Psoas muscle (tissue), 8 donors: ENCODE measurements around the gene XIRP2. TPM values are rescaled to one million over a fixed set of nuclear protein-coding genes. Genes with fewer than 3 reads are reported as not detected.

Experiments
- ATAC-seq, 4 donors: fragments of 200-7000 bp; cut with Tn5 transposase; one replicate each; pipeline ENCODE4 v1.9.1; 2020; ENCODE audit warnings: moderate library complexity in 3 of 4, mild to moderate bottlenecking in 2 of 4
- DNase-seq, 2 donors: peaks; one replicate each; pipeline ENCODE4 v3.0.0-alpha.2; 2020
- H3K27ac ChIP-seq: fragments of 200-600 bp; one replicate; pipeline ENCODE4 v1.8.0; 2022
- H3K27me3 ChIP-seq, 3 donors: fragments of 200-600 bp in 1 of 3; one replicate each; pipeline versions ENCODE4 v1.6.1 to v1.8.0; 2013 to 2022; ENCODE audit warnings: low read length in 2 of 3, mild to moderate bottlenecking in 2 of 3, moderate library complexity in 1 of 3; ENCODE audit not compliant: insufficient read depth in 3 of 3
- H3K36me3 ChIP-seq, 2 donors: fragments of 200-600 bp in 1 of 2; one replicate each; pipeline versions ENCODE4 v1.6.1 to v1.8.0; 2013 to 2022; ENCODE audit warnings: low read depth in 1 of 2, mild to moderate bottlenecking in 1 of 2, moderate library complexity in 1 of 2; ENCODE audit not compliant: insufficient read depth in 1 of 2
- H3K4me1 ChIP-seq: fragments of 200-600 bp; one replicate; pipeline ENCODE4 v1.8.0; 2022
- H3K4me3 ChIP-seq: fragments of 200-600 bp; one replicate; pipeline ENCODE4 v1.8.0; 2022; ENCODE audit warnings: mild to moderate bottlenecking
- H3K9me3 ChIP-seq: fragments of 200-600 bp; one replicate; pipeline ENCODE4 v1.8.0; 2022
- CTCF ChIP-seq: fragments of 200-600 bp; IDR thresholded peaks from one replicate; pipeline ENCODE4 v1.8.0; 2022; ENCODE audit warnings: antibody characterized with exemption
- WGBS, 3 donors: extraction: QIAGEN DNeasy Blood & Tissue Kit; methylation state at CpG; one replicate each; pipeline versions ENCODE4 v1.1.6 to v1.1.7; 2013; 5-methylcytosine and 5-hydroxymethylcytosine counted together
- intact Hi-C, 2 donors: fragments of 100-400 bp; cut with DNase I; formaldehyde crosslinking; loops; one replicate each; pipeline versions ENCODE4 v1.11.0 to v1.14.2; 2022
- polyA plus RNA-seq, 3 donors: library from polyadenylated mRNA; stranded (reverse); fragments of 200-250 nt; gene quantifications; one replicate each; pipeline ENCODE4 v1.2.3, GENCODE V29; 2013
- total RNA-seq, 4 donors: library from RNA; stranded (reverse); fragmentation: NEBNext Ultra II Directional in 2 of 4; extraction: Animal tissue kit (Norgen Biotek cat#: 25700) in 2 of 4; gene quantifications; one replicate each; pipeline versions ENCODE4 v1.2.1 to v1.2.4, GENCODE V29; 2021 to 2023
- donor health status: healthy with polysubstance abuse.
- donor health status: DM: no; HTN: no; CAD: no; lungs with moderate emphysema.
- donor health status: Bipolar disorder and iron deficiency.
- donor health status: healthy.
- donor health status: DM: yes; HTN: yes; CAD: no.
- donor health status: DM: no; HTN: no; CAD: no.
- donor health status: DM: no; HTN: no; CAD: no.
- donor health status: DM: yes; HTN: yes; CAD: no.

XIRP2 gene
- total and polyA plus RNA-seq, 7 donors: 355 to 8,701 (median 2,071) TPM

- Histone ChIP-seq H3K27ac (no peak overlapping the region), H3K9me3 (no peaks in the 10 kb centered on the region), H3K27me3 (no peaks in the 10 kb centered on the region), H3K4me1 (no peaks in the 10 kb centered on the region), H3K4me3 (no peak overlapping the region), H3K36me3 (peaks cover 6 to 100% of the 10 kb centered on the region in 2 donors)
- WGBS, 3 donors: 79 to 92% (median 81%) methylated on average over 4 of the region's 4 CpGs
- intact Hi-C loops: no loop called here
- no peak for TF ChIP-seq CTCF
- DNase-seq: no peak
- peak in 1 of 4 donors; percentile 5 for ATAC-seq
These were observed 360.9 kb downstream of the XIRP2 start for GRCh38 chr2:167249197-167249596.

- peaks cover 4 to 99% of the 10 kb centered on the region in 2 donors for H3K36me3 ChIP-seq
These were observed 364.7 kb downstream of the XIRP2 start for GRCh38 chr2:167253025-167253424.

DNA sequence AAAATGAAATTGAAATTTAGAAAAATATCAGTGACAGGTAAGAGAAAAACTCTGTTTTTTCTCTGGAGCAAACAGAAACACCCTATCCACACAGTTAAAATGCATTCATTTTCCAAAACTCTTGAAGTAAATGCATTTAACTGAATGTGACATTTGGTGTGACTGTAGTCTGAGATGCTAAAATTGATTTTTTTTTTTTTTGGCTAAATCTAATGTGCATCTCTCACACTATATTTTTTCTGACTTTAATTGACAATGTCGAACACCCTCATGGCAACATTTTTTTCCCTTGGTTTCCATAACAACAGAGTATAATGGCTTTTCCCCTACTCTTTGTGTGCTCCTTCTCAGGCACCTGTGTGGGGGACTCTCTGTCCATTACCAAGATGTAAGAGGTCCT lies 366.4 kb downstream of the XIRP2 start:
- Histone ChIP-seq H3K9me3 (no peaks in the 10 kb centered on the region), H3K27me3 (no peaks in the 10 kb centered on the region), H3K36me3 (peaks cover 4 to 97% of the 10 kb centered on the region in 2 donors), H3K4me1 (no peaks in the 10 kb centered on the region), H3K27ac (no peak overlapping the region), H3K4me3 (no peak overlapping the region)
- intact Hi-C loops: no loop called here
- ATAC-seq (peak in 1 of 4 donors; percentile 6), DNase-seq (no peak)
- no peak for TF ChIP-seq CTCF
- 56 to 74% (median 72%) methylated on average over 1 of the region's 1 CpG for WGBS, 3 donors

More at GRCh38 chr2:167253025-167253424, 364.7 kb downstream of the XIRP2 start:
- Histone ChIP-seq H3K4me1 (no peaks in the 10 kb centered on the region), H3K4me3 (no peak overlapping the region), H3K9me3 (no peaks in the 10 kb centered on the region), H3K27ac (no peak overlapping the region), H3K27me3 (no peaks in the 10 kb centered on the region)
- no peak for ATAC-seq
- no peak for TF ChIP-seq CTCF
- intact Hi-C loops: no loop called here
- DNase-seq: no peak
- 85 to 90% (median 88%) methylated on average over 2 of the region's 2 CpGs for WGBS, 3 donors

GRCh38 chr2:167258712-167259111 lies 370.4 kb downstream of the XIRP2 start:
- no peak for TF ChIP-seq CTCF
- Histone ChIP-seq H3K36me3 (peaks cover 0 to 57% of the 10 kb centered on the region in 2 donors), H3K4me1 (no peaks in the 10 kb centered on the region), H3K9me3 (no peaks in the 10 kb centered on the region), H3K4me3 (no peak overlapping the region), H3K27ac (no peak overlapping the region), H3K27me3 (no peaks in the 10 kb centered on the region)
- intact Hi-C loops: no loop called here
- no peak for DNase-seq
- ATAC-seq: no peak
- WGBS, 3 donors: 26 to 45% (median 29%) methylated on average over 3 of the region's 3 CpGs

DNA sequence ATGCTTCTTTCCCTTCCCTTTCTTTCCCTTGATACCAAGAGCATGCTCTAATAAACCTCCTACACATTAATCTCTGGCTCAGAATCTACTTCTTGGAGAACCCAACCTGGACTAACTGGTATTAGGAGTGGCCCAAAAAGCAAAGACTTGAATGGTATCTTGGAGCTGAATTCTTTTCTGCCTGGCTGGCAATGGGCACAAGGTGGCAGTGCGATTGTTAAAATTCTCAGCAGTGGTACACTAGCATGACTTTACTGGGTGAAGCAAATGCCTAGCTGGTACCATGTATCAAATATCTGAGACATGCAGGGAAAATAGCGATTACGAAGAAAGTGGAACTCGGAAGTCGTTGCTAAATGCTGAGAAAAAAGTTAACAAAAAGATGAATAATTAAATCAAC lies 376.1 kb downstream of the XIRP2 start:
- peaks cover 0 to 2% of the 10 kb centered on the region in 2 donors for H3K36me3 ChIP-seq
- no peaks in the 10 kb centered on the region for H3K27me3 ChIP-seq
- peak; percentile 43 to 76 (median 57) for ATAC-seq
- H3K4me3 ChIP-seq: no peak overlapping the region
- no peak for DNase-seq
- 63 to 81% (median 65%) methylated on average over 5 of the region's 5 CpGs for WGBS, 3 donors
- no peaks in the 10 kb centered on the region for H3K4me1 ChIP-seq
- intact Hi-C loops: loop anchor here in 1 of 2 donors (5.0 kb wide), 1 partner anchor 853 kb away; no protein-coding TSS in a partner anchor
- H3K27ac ChIP-seq: no peak overlapping the region
- TF ChIP-seq CTCF: peak; percentile 40
- H3K9me3 ChIP-seq: no peaks in the 10 kb centered on the region
